ENCODE data around the gene INHBB.
"Not testable (repeated sequence)": the region's sequence is repeated elsewhere in the genome, so short reads cannot be mapped to it uniquely, and the experiment has no call there.

Gene INHBB

DNA sequence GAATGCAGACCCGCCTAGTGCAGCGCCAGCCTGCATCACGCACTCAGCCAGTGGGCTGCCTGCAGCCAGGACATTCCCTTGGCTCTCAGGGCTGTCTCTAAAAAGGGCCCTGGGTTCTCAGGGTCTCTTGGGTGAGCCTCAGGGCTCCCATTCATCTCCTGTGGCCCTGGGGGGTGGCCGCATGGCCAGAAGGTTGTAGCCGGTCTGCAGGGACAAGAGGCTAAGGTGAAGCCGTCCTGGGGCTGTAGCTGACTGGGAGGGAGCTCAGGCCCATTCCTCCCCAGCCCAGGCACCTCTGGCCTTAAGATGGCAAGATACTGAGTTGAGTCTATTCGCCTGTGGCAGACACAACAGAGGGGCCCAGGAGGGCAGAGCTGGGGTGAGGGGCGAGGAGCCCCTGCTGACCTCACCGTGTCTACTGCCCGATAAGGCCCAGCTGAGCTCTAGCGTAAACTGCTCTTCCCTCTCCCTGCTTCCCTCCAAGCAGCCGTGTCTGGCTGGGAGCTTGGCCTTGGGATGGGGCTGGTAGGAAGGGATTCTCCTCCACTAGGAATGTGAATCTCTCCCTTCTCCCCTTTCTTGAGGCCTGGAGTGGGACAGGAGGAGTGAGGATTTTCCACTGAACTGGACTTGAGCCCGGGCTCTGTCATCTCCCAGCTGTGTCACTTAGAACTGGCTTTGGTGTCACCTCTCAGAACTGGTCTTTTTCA is 37.9 kb downstream of the INHBB start:
- no peak for DNase-seq

DNA sequence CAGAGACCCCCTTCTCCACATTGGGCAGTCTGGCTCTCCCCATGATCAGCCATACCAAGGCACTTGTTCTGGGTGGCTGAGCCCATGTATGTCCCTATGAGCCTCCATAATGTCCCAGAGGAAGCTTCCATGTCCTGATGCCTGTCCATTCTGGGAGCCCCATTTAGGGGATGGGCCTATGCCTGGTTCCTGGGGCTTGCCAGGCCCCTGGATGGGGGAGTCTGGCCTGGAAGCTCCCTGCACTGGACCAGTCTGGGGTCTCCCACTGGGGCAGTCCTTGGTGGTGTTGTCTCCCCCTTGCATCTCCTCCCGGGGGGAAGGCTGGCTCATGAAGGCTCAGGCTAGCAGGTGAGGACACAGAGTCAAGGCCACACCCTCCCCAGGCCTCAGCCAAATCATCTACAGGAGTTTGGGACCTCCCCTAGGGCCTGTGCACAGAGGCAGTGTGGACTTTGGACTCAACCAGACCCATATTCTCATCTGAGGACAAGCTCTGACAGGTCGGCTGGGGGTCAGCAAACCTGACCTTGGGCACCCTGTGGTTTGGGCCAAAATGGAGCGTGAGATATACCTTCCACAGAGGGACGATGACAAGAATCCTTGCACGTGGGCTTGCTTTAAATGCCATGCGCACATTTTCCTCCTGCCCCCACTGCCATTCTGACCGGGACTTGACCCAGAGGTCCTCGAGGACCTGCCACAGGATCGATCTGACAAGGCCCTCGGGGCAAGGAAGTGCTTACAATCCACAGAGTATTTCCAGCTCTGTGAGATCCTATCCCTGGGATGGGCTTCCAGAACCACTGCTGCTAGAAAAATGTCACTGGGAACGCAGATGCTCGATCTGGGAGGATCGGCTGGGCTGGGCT is 38.8 kb downstream of the INHBB start:
- DNase-seq = no peak

DNA sequence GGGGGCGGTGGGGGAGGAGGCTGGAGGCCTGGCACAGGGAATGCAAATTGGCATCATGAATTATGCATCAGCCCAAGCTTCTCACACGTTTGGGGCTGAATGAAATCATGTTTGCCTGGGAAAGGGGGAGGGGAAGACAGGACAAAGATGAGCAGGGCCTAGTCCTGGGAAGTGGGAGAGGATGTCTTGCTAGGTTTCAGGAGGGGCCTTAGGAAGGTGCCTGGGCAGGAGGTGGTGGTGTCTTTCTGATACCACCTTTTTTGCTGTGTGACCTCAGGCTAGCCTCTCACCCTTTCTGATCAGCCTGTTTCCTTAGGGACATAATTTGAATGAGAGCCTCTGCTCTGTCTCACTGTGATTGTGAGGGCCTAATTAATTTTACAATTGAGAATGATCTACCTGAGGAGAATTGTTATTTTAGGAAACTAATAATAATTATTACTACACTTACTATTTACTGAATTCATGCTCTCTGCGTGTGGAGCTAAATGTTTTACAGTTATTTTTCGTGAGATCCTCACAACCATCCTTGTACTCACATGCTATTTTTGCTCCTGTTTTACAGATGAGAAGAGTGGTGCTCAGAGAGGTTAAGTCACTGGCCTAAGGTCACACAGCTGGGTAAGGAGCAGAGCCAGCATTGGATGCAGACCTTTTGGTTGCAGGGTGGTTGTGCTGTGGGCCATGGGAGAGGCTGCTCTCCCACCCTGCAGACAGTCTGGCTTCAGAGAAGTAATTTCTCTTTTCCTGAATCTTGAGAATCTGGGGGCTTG is 39.6 kb downstream of the INHBB start:
- no peak for DNase-seq

DNA sequence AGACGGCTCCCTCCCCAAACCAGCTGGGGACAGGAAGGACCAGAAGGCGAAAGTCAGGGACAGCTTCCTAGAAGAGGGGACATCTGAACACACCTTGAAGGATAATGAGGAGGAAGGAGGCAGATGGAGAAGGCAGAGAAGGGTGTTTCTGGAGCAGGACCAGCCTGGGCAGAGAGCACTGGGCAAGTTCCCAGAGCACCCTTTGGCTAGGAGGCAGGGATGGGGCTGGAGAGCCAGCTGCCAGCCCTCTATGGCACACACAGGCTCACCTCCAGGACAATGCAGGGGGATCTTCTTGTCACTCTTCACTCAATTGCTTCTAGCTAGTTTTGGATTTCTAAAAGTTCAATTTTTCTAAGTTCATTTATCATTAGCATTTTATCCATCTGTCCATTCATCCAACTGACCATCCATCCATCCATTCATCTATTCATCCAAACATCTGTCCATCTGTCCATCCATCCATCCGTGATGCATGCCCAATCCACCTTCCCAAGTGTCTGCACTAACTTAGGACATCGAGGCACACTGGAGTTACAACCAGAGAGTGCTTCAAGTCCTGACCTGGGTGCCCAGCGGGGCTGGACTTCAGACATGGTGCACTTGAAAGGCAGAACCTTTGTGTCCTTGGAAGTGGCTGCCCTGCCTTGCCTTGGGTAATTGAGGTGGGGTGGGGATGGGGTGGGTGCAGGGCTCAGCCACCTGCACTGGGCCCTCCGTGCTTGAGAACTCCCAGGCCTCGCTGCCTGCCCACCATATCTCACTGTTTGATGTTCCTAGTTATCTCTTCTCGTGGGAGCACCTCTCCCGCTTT is 42.5 kb downstream of the INHBB start:
- no peak for DNase-seq

DNA sequence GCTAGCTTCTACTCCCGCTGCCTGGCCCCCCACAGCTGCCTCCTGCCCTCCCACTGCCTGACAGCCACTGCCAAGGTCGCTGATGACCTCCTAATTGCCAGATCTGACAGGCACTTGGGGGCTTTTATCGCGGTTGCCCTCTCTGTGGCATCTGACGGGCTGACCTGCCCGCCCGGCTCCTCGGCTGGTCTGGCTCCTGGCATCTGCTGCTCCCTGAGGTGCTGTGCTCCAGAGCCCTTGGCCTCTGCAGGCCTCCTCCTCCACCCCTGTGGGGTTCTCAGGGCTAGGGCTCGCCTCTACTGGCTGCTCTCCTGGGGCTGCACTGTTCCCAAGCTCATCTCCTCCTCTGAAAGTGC is 43.1 kb downstream of the INHBB start:
- no peak for DNase-seq

DNA sequence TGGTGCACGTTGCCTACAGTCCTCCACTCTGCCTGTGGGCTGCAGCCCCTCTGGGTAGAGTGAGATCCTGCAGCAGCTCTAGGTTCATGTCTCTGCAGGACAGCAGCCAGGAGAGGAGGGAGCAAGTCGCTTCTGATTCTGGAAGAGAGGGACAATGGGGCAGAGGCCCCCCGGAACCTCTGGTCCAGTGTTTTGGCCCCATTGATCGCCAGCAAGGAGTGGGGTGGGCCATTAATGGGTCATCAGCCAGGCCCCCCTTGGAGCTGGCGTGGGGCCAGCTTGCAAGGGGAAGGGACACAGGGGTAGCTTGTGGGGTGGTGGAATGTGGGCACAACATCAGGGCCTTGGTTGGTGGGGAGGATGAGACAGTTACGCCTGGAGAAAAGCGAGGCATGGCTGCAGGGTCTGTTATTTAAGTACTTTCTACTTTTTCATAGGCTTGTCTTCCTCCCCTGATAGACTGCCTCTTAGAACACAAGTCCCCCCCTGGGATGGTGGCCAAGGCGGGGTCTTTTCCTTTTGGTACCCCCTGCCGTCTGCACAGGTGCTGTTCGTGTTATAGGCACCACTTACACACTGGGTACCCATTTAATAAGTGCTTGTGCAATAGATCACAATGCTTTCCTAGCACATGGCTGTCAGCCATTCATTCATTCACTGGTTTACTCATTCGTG is 44.6 kb downstream of the INHBB start:
- no peak for DNase-seq

DNA sequence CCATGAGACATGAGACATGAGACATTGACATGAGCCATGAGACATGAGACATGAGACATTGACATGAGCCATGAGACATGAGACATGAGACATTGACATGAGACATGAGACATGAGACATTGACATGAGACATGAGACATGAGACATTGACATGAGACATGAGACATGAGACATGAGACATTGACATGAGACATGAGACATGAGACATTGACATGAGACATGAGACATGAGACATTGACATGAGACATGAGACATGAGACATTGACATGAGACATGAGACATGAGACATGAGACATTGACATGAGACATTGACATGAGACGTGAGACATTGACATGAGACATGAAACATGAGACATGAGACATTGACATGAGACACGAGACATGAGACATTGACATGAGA is 45.4 kb downstream of the INHBB start:
- DNase-seq = not testable (repeated sequence)

DNA sequence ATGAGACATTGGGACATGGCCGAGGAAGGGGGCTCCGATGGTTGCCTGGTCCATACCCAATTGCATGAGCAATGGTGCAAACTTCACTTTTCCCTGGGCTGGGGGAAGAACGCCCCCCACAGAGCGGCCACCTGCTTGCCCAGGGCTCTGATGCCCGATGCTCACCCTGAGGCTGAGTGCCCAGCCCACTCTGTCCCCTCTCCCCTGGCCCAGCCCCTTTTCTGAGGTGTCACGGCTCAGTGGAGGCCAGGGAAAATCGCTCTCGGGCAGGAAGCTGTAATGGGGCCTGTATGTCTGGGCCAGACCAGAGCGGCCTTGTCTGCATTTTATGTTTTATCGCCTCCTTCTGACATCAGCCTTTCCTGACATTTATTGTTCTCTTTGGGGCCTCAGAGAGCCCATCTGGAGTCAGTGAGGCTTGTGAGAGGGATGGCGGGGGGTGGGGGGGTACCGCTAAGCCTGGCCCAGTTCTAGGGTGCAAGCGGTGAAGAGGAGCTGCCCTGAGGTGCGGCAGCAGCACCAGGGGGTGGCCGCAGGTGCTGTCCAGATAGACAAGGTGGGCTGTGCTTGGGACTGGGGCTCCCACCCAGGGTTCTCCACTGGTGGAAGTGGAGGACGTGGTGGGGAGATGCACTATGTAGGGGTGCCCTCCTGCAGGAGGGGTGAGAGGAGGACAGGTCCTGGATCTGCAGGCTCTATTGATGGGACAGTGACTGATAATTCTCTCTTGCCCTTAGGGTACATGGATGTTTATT is 46.2 kb downstream of the INHBB start:
- DNase-seq = no peak

DNA sequence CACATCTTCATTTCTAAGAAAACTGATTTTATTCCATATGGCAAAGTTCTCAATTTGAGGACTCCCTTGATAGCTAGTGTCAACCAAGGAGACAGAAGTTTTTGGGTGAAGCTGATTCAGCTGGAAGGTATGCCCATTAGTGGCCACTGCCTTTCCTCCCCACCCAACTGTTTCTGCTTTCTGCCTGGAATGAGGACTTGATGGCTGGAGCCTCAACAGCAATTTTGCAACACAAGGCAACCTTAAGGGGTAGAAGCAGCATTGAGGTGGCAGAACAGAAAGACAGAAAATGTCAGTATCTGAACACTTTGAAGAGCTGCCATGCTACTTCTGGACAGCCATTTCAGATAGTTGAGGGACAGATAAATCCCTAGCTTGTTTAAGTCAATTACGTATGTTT is 47.0 kb downstream of the INHBB start:
- DNase-seq = no peak

DNA sequence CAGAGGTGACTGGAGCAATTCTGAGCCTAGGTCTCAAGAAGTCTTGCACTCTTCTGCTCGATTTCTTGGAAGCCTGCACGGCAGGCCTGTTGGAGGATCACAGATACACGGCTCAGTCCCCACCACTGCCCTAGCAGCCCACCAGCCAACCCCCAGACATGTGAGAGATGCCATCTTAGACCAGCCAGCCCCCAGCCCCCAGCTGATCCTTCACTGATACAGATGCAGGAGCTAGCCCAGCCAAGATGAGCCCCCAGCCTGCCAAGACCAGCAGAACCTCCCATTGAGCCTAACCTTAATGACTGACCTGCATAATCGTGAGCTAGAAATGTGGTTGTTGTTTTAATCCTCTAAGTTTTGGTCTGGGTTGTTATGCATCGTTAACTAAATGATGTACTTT is 47.5 kb downstream of the INHBB start:
- DNase-seq = no peak

DNA sequence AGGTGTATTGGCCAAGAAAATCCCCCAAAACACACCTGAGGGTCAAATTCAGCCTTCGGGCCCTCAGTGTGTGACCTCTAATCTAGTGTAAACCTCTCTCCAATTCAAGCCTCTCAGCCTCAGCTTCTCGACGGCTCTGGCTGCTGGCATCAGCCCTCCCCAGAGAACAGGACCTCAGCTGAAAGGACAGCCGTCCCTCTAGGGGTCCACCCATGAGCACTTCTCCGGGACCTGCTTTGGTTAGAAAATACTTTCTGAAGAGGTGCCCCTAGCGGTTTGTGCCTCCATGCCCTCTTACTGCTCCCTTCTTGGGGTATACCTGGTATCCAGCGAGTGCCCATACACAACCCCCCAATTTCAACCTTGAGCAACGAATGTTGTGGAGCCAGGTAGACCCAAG is 48.8 kb downstream of the INHBB start:
- DNase-seq = no peak

DNA sequence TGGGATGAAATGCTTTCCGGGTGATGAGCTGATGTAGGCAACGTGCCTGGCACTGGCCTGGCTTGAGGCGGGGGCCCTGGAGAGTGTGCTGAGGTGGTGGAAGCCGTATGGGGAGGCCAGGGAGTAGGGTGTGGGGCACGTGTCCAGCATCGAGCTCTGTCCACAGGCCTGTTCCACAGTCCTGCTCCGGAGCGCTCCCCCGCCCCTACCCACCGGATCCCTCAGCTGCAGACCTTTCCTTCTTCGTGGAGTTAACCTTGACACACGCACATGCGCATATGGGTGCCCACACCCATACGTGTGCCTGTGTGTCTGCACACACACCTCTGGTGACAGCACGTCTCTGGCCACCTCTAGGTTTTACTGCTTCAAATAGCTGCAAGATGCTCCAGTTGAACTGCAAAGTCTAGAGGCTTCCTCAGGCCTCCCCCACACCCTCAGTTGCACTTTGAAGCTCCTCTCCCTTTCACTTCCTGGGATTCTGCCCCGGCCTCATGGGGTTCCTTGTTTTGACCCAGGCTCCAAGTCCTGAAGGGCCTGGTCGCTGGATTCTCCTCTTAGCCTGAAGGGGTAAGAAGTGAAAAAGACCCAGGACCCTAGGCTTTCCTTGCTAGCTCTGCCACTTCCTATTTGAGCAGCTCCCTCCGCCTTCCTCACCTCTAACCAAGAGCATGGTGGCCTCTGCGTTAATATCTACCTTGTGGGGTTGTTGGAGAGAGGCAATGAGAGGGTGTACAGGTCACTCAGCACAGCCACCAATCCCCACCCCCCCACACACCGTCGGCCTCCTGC is 49.5 kb downstream of the INHBB start:
- DNase-seq = no peak

DNA sequence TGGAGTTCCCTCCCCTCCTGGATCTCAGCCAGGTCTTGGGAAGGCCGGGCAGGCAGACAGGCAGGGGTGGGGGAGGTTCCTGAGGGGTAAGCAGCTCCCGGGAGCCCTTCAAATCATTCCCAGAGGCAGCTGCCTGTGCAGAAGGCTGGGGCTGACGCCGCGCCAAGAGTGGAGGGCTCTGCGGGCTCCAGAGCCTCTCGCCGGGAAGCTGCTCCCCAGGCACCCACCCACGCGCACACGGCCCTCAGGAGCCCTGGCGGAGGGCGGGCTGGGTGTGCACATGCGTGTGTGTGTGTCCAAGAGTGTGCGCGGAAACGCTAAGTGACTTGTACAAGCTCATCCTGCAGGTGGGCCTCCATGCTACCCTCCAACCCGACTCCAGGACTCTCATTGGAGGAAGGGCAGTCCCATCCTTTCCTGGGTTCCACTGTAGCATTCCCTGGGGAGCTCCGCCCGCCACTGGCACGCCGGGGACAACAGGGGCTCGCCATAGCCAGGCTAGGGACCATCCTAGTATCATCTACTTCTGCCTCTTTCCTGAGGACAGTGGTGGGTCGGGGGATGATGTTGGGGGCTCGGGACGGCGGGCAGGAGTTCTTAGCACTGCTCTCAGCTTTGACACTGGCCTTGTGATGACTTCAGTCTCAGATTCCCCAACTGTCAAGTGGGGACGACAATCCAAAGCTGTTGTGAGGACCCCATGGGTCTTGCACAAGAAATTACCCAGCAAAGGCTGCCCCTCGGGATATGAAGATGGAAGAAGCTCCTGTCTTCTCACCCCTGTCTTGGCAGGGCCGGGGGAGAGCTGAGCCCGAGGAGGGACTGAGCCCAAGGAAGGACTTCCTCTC is 50.3 kb downstream of the INHBB start:
- peak; percentile 89 for DNase-seq

DNA sequence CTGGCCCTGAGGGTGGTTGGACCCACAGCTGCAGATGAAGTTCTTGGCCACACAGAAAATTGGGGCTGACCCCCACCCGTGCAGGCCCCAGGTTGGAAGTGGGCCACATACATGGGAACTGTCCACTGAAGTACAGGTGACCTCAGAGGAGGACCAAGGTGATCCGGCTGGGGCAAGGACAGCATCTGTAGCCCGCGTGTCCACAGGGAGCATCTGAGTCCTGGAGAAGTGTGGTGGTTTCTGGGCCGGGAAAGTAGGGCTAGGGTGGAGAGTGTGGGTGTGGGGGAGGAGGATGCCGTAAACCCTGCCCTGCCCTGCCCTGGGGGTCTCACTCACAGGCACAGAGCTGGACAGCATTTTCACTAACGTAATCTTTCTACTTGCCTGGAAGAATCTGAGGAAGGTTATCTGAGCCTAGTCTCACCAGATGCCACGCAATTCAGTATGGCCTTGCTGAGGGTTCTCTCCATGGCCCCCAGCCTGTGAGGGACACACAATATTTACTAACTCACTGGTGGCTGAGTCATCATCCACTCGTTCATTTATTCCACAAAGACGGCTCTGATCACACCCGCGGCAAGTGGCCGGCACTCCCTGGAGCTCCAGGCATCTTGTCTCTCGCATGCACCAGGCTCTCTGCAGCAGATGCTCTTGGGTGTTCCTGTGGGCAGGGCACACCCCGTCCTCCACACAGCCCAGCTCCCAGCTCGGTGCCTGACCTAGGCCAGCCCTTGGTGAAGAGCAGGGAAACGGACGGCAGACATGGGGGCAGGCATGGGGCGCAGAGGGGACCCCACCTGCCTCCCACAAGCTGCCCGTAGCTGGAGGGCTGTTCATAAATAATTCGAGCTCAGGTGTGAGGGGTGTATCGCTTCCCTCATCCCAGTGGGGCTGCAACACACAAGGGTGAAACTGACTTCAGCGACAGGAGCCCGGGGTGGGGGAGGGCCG is 51.2 kb downstream of the INHBB start:
- no peak for DNase-seq

DNA sequence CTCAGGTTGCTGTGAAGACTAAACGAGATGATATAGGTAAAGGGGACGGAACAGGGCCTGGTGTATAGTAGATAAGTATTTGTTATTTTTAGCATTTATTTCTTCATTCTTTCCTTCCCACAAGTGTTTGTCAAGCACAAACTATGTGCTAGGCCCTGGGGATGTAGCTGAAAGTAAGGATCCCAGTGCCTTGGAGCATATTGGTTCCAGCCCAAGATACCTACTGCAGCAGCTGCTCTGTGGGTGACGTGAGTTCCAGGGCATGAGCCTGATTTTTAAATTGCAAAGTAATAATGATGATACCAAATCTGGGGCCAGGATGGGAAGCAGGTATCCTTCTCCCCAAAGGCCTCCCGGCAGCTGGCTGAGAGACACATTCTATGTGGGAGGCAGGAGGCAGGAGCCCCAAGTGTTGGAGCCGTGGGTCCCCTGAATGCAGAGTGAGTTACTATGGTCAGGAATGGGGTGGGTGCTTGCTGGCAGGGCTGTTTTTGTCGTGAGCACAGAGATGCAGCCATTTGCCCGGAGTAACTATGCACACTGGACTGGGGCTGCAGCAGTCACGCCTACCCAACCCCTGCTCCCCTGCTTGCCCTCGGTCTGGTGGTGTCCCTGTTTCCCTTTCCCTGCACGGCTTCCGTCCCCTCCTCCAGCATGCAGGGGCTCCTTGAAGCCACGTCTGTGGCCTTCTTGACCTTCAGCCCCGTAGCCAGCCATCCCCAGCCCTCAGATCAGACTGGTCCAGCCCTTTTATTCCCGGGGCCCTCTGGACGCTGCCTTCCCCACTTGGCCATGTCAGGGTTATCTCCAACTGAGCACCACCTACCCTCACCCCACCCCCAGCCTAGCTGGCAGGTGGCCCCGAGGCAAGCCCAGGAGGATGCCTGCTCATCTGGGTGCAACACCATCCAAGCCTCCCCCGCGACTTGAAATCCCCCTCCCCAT is 52.4 kb downstream of the INHBB start:
- no peak for DNase-seq

DNA sequence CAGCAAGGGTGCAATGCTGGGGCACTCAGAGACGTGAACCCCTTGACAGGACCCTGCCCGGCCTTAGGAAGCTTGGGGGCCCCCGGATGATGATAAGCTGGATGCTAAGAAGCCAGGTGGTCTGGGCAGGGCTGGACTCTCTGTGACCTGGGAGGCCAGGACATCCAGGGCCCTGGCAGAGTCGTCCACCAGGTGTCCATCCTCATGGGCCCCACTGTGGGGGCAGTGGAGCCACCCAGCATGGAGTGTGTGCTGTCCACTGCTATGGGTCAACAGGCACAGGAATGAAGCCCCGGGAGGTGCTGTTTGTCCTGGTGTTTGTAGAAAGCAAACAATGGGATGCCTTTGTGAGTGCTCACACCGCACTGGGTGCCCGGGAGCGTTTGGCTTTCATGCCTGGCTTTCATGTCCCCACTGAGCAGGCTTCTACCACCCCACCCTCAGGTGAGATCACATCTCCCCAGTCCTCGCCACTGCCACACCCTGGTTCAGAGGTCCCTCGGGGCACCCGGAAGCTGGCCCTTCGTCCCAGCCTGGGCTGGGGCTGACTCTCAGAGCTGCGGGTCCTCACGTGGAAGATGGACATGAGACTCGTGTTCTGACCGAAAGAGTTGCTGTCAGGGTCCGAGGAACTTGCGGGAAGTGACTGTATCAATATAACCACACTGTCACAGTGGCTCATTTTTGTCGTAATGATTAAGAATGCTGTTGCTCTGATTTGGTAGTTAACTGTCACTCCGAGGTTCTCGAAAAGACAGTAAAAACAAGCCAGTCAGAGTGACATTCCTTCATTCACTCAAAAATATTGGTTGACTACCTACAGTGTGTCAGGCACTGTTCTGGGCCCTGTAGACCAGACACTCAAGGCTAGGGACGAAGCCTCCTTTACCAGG is 53.3 kb downstream of the INHBB start:
- DNase-seq = no peak

Measured in NCI-H82 (cell line).